Astrocyte (in vitro differentiated cells and primary cell): ENCODE measurements around the gene WIF1.

Experiments used
- EZH2 ChIP-seq: IDR thresholded peaks from 2 replicates; pipeline ENCODE4 v1.6.1; 2012; ENCODE audit warnings: mild to moderate bottlenecking, low read length, inconsistent platforms; ENCODE audit not compliant: insufficient read depth
- TF ChIP-seq, protein P1 (sequence below): IDR thresholded peaks from 2 replicates; pipeline ENCODE4 v1.5.1; 2011; ENCODE audit warnings: low read depth, mild to moderate bottlenecking, inconsistent platforms, low read length, moderate library complexity; ENCODE audit not compliant: insufficient read depth

DNA sequence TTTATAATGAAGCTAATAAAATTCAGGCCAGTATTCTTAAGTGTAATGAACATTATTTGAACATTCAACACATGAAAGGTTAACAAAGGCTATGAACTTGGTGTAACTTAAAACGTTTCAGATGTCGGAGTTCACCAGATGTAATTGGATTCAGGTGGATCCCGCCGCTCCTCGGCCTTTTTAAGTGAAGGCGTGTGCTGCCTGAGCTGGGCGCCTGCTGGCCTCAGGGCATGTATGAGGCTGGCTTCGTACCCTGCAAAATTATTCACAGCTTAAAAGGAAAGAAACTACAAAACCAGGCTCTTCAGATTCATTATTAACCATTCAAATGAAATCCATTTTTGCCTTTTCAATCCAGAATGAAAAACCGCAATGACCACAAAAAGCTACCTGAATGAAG lies 69.9 kb downstream of the WIF1 start:
- TF ChIP-seq, protein P1, sequence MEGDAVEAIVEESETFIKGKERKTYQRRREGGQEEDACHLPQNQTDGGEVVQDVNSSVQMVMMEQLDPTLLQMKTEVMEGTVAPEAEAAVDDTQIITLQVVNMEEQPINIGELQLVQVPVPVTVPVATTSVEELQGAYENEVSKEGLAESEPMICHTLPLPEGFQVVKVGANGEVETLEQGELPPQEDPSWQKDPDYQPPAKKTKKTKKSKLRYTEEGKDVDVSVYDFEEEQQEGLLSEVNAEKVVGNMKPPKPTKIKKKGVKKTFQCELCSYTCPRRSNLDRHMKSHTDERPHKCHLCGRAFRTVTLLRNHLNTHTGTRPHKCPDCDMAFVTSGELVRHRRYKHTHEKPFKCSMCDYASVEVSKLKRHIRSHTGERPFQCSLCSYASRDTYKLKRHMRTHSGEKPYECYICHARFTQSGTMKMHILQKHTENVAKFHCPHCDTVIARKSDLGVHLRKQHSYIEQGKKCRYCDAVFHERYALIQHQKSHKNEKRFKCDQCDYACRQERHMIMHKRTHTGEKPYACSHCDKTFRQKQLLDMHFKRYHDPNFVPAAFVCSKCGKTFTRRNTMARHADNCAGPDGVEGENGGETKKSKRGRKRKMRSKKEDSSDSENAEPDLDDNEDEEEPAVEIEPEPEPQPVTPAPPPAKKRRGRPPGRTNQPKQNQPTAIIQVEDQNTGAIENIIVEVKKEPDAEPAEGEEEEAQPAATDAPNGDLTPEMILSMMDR, result no peak
- no peak for TF ChIP-seq EZH2
